GM23338 (cell line): ENCODE data around the gene ATP9B. TPM values are rescaled to one million over a fixed set of nuclear protein-coding genes. Genes with fewer than 3 reads are reported as not detected.
A peak's percentile ranks its signal among the peaks of the same experiment; 100 is the strongest.

Source experiments
- ATAC-seq: fragments of 200-7000 bp; cut with Tn5 transposase; 3 replicates; pipeline ENCODE4 v1.9.1; 2020
- DNase-seq: peaks from one replicate; pipeline ENCODE4 v3.0.0-alpha.2; 2015; ENCODE audit warnings: low spot score
- H2AFZ ChIP-seq: fragments of 200-600 bp; sonication (generic); 2 replicates; pipeline ENCODE4 v1.8.0; 2016; ENCODE audit warnings: antibody characterized with exemption, mild to moderate bottlenecking, moderate library complexity
- H3F3A ChIP-seq: fragments of 200-600 bp; sonication (generic); replicated peaks from 2 replicates; pipeline ENCODE4 v1.8.0; 2017; ENCODE audit warnings: antibody characterized with exemption, mixed run types, low read depth
- H3K27ac ChIP-seq: fragments of 200-600 bp; sonication (generic); 2 replicates; pipeline ENCODE4 v1.6.1; 2016; ENCODE audit warnings: low read depth
- H3K27me3 ChIP-seq: fragments of 200-600 bp; sonication (generic); 2 replicates; pipeline ENCODE4 v1.8.0; 2016; ENCODE audit warnings: mild to moderate bottlenecking, mixed run types, moderate library complexity; ENCODE audit not compliant: insufficient read depth
- H3K36me3 ChIP-seq: fragments of 200-600 bp; sonication (generic); 2 replicates; pipeline ENCODE4 v1.8.0; 2016; ENCODE audit warnings: mild to moderate bottlenecking; ENCODE audit not compliant: insufficient read depth
- H3K4me1 ChIP-seq: fragments of 200-600 bp; sonication (generic); 2 replicates; pipeline ENCODE4 v1.8.0; 2016; ENCODE audit warnings: mild to moderate bottlenecking, moderate library complexity; ENCODE audit not compliant: insufficient read depth
- H3K4me2 ChIP-seq: fragments of 200-600 bp; sonication (generic); 2 replicates; pipeline ENCODE4 v1.7.1; 2017; ENCODE audit warnings: mixed run types
- H3K4me3 ChIP-seq: fragments of 200-600 bp; sonication (generic); 2 replicates; pipeline ENCODE4 v1.6.1; 2016; ENCODE audit warnings: mixed run types
- H3K79me2 ChIP-seq: fragments of 200-600 bp; sonication (generic); replicated peaks from 2 replicates; pipeline ENCODE4 v1.8.0; 2017; ENCODE audit warnings: mild to moderate bottlenecking; ENCODE audit not compliant: insufficient read depth
- H3K9me2 ChIP-seq: fragments of 200-600 bp; sonication (generic); 2 replicates; pipeline ENCODE4 v1.8.0; 2017; ENCODE audit not compliant: insufficient read depth
- H4K20me1 ChIP-seq: fragments of 200-600 bp; sonication (generic); replicated peaks from 2 replicates; pipeline ENCODE4 v1.8.0; 2017; ENCODE audit warnings: mild to moderate bottlenecking; ENCODE audit not compliant: insufficient read depth
- H3K27ac Mint-ChIP-seq: 2 replicates; pipeline ENCODE4 v1.8.0; 2020; ENCODE audit warnings: inconsistent platforms, mild to moderate bottlenecking, moderate library complexity, mixed read lengths
- H3K27me3 Mint-ChIP-seq: 3 replicates; pipeline ENCODE4 v1.8.0; 2022; ENCODE audit warnings: low read depth, mild to moderate bottlenecking, moderate library complexity, mixed read lengths, inconsistent platforms; ENCODE audit not compliant: insufficient read depth, poor library complexity
- H3K36me3 Mint-ChIP-seq: 3 replicates; pipeline ENCODE4 v1.8.0; 2021; ENCODE audit warnings: low read depth, mild to moderate bottlenecking, inconsistent platforms, moderate library complexity, mixed read lengths
- H3K4me1 Mint-ChIP-seq: 3 replicates; pipeline ENCODE4 v1.8.0; 2020; ENCODE audit warnings: mild to moderate bottlenecking, inconsistent platforms, mixed read lengths
- H3K4me3 Mint-ChIP-seq: 3 replicates; pipeline ENCODE4 v1.8.0; 2021; ENCODE audit warnings: moderate library complexity, mild to moderate bottlenecking, inconsistent platforms, mixed read lengths
- H3K9me3 Mint-ChIP-seq: 3 replicates; pipeline ENCODE4 v1.8.0; 2020; ENCODE audit warnings: moderate library complexity, mild to moderate bottlenecking, inconsistent platforms, mixed read lengths
- CTCF ChIP-seq, 2 experiments: fragments of 200-600 bp in 1 of 2; sonication (generic) in 1 of 2; conservative IDR thresholded peaks; 2 replicates each; pipeline versions ENCODE4 v1.5.1 to v1.6.1; 2016 to 2017; ENCODE audit warnings: antibody characterized with exemption in 2 of 2, low read depth in 2 of 2, mild to moderate bottlenecking in 2 of 2, moderate library complexity in 1 of 2
- ETS1 ChIP-seq: IDR thresholded peaks from 2 replicates; pipeline ENCODE4 v1.6.1; 2016; ENCODE audit warnings: antibody characterized with exemption
- JUNB ChIP-seq: IDR thresholded peaks from one replicate; pipeline ENCODE4 v1.6.1; 2016; ENCODE audit warnings: antibody characterized with exemption; ENCODE audit not compliant: unreplicated experiment
- NANOG ChIP-seq: IDR thresholded peaks from 2 replicates; pipeline ENCODE4 v1.6.1; 2016; ENCODE audit warnings: antibody characterized with exemption, borderline replicate concordance
- STAT1 ChIP-seq: IDR thresholded peaks from one replicate; pipeline ENCODE4 v1.6.1; 2016; ENCODE audit warnings: antibody characterized with exemption; ENCODE audit not compliant: unreplicated experiment
- ZNF114 ChIP-seq: fragments of 250-450 bp; sonication (Bioruptor Pico); IDR thresholded peaks from 2 replicates; pipeline ENCODE4 v1.5.0; 2020; ENCODE audit warnings: mild to moderate bottlenecking, moderate library complexity
- polyA plus RNA-seq: library from polyadenylated mRNA; unstranded; fragments of >200 nt; fragmentation: Nextera tagmentation; extraction: Ambion mirVana; gene quantifications from 2 replicates; pipeline ENCODE4 v1.2.1, GENCODE V29; 2016
- total RNA-seq: library from RNA; depleted of rRNA; stranded (reverse); fragments of >200 nt; shearing (Covaris generic); gene quantifications from 2 replicates; pipeline ENCODE4 v1.2.3, GENCODE V29; 2014
- TF ChIP-seq, protein P1 (sequence below): fragments of 250-450 bp; sonication (Bioruptor Pico); IDR thresholded peaks from 2 replicates; pipeline ENCODE4 v1.5.0; 2020; ENCODE audit warnings: mild to moderate bottlenecking, moderate library complexity

The ATP9B gene
- total and polyA plus RNA-seq, 2 experiments from 2014 or later: 14.2 to 25.6 TPM

DNA sequence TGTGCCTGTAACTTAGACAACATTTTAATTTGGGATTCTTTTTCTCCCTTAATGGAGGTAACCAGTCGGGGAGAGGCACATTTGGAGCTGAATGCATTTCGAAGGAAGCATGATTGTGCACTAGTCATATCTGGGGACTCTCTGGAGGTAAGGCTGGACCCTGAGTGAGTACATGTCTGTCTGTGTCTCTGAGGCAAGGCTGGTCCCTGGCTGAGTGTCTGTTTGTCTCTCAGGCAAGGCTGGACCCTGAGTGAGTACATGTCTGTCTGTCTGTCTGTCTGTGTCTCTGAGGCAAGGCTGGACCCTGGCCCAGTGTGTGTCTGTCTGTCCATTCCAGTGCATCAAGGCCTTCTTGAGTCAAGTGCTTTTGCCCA lies 275.0 kb downstream of the ATP9B start (continued):
- TF ChIP-seq, protein P1, sequence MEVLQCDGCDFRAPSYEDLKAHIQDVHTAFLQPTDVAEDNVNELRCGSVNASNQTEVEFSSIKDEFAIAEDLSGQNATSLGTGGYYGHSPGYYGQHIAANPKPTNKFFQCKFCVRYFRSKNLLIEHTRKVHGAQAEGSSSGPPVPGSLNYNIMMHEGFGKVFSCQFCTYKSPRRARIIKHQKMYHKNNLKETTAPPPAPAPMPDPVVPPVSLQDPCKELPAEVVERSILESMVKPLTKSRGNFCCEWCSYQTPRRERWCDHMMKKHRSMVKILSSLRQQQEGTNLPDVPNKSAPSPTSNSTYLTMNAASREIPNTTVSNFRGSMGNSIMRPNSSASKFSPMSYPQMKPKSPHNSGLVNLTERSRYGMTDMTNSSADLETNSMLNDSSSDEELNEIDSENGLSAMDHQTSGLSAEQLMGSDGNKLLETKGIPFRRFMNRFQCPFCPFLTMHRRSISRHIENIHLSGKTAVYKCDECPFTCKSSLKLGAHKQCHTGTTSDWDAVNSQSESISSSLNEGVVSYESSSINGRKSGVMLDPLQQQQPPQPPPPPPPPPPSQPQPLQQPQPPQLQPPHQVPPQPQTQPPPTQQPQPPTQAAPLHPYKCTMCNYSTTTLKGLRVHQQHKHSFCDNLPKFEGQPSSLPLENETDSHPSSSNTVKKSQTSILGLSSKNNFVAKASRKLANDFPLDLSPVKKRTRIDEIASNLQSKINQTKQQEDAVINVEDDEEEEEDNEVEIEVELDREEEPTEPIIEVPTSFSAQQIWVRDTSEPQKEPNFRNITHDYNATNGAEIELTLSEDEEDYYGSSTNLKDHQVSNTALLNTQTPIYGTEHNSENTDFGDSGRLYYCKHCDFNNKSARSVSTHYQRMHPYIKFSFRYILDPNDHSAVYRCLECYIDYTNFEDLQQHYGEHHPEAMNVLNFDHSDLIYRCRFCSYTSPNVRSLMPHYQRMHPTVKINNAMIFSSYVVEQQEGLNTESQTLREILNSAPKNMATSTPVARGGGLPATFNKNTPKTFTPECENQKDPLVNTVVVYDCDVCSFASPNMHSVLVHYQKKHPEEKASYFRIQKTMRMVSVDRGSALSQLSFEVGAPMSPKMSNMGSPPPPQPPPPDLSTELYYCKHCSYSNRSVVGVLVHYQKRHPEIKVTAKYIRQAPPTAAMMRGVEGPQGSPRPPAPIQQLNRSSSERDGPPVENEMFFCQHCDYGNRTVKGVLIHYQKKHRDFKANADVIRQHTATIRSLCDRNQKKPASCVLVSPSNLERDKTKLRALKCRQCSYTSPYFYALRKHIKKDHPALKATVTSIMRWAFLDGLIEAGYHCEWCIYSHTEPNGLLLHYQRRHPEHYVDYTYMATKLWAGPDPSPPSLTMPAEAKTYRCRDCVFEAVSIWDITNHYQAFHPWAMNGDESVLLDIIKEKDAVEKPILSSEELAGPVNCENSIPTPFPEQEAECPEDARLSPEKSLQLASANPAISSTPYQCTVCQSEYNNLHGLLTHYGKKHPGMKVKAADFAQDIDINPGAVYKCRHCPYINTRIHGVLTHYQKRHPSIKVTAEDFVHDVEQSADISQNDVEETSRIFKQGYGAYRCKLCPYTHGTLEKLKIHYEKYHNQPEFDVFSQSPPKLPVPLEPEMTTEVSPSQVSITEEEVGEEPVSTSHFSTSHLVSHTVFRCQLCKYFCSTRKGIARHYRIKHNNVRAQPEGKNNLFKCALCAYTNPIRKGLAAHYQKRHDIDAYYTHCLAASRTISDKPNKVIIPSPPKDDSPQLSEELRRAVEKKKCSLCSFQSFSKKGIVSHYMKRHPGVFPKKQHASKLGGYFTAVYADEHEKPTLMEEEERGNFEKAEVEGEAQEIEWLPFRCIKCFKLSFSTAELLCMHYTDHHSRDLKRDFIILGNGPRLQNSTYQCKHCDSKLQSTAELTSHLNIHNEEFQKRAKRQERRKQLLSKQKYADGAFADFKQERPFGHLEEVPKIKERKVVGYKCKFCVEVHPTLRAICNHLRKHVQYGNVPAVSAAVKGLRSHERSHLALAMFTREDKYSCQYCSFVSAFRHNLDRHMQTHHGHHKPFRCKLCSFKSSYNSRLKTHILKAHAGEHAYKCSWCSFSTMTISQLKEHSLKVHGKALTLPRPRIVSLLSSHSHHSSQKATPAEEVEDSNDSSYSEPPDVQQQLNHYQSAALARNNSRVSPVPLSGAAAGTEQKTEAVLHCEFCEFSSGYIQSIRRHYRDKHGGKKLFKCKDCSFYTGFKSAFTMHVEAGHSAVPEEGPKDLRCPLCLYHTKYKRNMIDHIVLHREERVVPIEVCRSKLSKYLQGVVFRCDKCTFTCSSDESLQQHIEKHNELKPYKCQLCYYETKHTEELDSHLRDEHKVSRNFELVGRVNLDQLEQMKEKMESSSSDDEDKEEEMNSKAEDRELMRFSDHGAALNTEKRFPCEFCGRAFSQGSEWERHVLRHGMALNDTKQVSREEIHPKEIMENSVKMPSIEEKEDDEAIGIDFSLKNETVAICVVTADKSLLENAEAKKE (CRISPR knock-in tag): no peak
- no peak for TF ChIP-seq ETS1

GRCh38 chr18:79345366-79345765 lies 276.2 kb downstream of the ATP9B start:
- H3K4me3 Mint-ChIP-seq: no peak overlapping the region
- H3K27me3 ChIP-seq: no peaks in the 10 kb centered on the region
- peaks cover 5% of the 10 kb centered on the region; the same call in 1 of the 2 replicates for H3K36me3 ChIP-seq
- no peak overlapping the region for H3K4me2 ChIP-seq
- H2AFZ ChIP-seq: no peak overlapping the region
- H3K9me2 ChIP-seq: no peaks in the 10 kb centered on the region
- H3K4me1 ChIP-seq: no peaks in the 10 kb centered on the region
- H3K36me3 Mint-ChIP-seq: peaks cover 34% of the 10 kb centered on the region
- H3K27ac ChIP-seq: no peak overlapping the region
- no peaks in the 10 kb centered on the region for H3K9me3 Mint-ChIP-seq
- TF ChIP-seq STAT1: no peak
- TF ChIP-seq ZNF114 (CRISPR knock-in tag): no peak
- no peak for TF ChIP-seq CTCF (conservative IDR thresholded peaks at IDR 0.05; ENCODE audit: low read depth in 2 of 2)
- TF ChIP-seq JUNB: no peak
- no peak for TF ChIP-seq NANOG
- H3K27ac Mint-ChIP-seq: peak overlapping the region; percentile 31; the same call in 1 of the 2 replicates
- H4K20me1 ChIP-seq: no peaks in the 10 kb centered on the region
- no peaks in the 10 kb centered on the region; the same call in 2 of the 3 replicates for H3K4me1 Mint-ChIP-seq
- H3K27me3 Mint-ChIP-seq: peaks cover 2% of the 10 kb centered on the region
- no peaks in the 10 kb centered on the region for H3F3A ChIP-seq
- H3K4me3 ChIP-seq: no peak overlapping the region
- DNase-seq (no peak), ATAC-seq (no peak)
- no peaks in the 10 kb centered on the region for H3K79me2 ChIP-seq
